ENCODE data around the gene KRT75. TPM values are rescaled to one million over a fixed set of nuclear protein-coding genes. Genes with fewer than 3 reads are reported as not detected.
"Not testable (repeated sequence)": the region's sequence is repeated elsewhere in the genome, so short reads cannot be mapped to it uniquely, and the experiment has no call there.

The KRT75 gene
- total RNA-seq, 4 donors from 2014 or later = not detected

DNA sequence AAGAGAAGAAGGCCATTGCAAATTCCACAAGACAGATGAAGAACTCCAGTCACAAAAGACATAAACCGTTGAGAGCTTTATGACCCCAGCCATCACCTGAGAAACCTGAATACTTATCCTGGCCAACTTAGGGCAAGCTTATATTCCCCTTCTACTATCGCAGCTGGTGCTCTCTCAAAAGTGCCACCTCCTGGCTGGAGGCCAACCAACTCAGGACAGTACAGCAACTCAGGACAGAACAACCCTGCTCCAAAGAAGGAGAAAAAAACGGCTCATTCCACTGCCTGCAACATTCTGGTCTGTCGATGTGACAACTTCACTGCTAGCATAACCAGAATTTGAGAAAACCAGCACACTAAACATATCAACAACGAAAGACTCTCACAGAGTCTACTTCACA is 27.5 kb upstream of the KRT75 start:
- TF ChIP-seq, protein P1, sequence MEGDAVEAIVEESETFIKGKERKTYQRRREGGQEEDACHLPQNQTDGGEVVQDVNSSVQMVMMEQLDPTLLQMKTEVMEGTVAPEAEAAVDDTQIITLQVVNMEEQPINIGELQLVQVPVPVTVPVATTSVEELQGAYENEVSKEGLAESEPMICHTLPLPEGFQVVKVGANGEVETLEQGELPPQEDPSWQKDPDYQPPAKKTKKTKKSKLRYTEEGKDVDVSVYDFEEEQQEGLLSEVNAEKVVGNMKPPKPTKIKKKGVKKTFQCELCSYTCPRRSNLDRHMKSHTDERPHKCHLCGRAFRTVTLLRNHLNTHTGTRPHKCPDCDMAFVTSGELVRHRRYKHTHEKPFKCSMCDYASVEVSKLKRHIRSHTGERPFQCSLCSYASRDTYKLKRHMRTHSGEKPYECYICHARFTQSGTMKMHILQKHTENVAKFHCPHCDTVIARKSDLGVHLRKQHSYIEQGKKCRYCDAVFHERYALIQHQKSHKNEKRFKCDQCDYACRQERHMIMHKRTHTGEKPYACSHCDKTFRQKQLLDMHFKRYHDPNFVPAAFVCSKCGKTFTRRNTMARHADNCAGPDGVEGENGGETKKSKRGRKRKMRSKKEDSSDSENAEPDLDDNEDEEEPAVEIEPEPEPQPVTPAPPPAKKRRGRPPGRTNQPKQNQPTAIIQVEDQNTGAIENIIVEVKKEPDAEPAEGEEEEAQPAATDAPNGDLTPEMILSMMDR (IDR thresholded peaks at IDR 0.05) = no peak
- ATAC-seq (ENCODE audit: low FRiP score) = no peak
- DNase-seq (ENCODE audit: low spot score) = no peak

DNA sequence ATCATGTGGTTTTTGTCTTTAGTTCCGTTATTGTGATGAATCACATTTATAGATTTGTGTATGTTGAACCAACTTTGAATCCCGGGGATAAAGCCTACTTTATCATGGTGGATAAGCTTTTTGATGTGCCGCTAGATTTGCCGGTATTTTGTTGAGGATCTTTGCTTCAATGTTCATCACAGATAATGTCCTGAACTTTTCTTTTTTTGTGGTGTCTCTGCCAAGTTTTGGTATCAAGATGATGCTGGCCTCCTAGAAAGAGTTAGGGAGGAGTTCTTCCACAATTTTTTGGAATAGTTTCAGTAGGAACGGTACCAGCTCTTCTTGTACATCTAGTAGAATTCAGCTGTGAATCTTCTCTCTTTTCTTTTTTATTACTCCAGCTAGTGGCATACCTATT is 24.7 kb upstream of the KRT75 start:
- no peak for ATAC-seq (ENCODE audit: low FRiP score)
- TF ChIP-seq, protein P1 (IDR thresholded peaks at IDR 0.05) = no peak

DNA sequence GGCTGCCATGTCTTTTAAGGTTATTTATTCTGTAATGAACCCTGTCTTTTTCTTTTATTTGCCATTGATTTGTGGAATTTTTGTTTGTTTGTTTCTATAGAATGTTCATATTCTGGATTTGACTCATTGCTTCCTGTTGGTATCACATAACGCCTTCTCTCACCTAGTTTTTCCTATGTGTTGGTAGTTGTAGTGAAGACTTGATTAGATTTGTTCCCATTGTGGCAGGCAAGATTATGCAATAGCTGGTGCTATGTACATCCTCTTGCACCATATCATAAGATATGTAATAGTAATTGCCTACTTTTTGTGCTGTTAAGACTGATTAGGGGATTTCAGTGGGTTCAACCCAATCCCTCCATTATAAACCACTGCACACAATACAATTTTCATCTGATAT is 21.6 kb upstream of the KRT75 start:
- no peak for ATAC-seq (ENCODE audit: low FRiP score)
- TF ChIP-seq, protein P1 (IDR thresholded peaks at IDR 0.05) = no peak
- no peak for DNase-seq (ENCODE audit: low spot score)

More for the DNA sequence above, 24.7 kb upstream of the KRT75 start:
- DNase-seq (ENCODE audit: low spot score) = no peak

DNA sequence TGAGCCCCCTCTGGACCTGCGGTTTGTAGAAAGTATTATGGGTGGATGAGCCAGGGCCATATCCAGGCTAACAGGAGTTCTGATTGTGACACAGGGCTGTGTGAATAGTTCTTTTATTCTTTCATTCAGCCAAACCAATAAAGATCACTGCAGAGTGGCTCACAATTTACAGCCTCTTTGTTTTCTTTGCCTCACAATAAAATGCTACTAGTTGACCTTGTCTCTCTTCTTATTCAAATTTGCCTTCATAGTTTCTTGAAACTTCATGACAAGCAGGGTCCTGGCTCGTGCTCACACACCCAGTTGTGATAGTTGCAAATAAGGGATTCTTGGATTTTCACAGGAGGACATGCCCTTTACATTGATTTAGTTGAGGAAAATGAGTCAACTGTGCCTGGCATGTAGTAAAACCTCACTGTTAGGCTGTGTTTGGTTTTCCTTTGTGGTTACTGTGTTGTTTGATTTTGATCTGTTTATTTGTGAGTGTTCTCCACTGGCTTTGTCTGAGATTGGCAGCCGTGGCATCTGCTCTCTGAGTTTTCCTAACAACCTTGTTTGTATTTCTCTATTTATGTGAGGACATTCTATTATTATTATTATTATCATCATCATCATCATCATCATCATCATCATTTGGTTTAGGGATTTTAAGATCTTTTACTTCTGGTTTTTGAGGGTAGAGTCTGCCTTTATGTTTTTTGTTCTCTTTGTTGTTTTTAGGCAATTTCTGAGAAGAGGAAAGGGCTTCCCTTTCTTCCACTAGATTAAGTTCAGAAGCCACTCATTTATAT is 20.4 kb upstream of the KRT75 start:
- TF ChIP-seq, protein P1 (IDR thresholded peaks at IDR 0.05) = no peak
- ATAC-seq (ENCODE audit: low FRiP score) = no peak
- no peak for DNase-seq (ENCODE audit: low spot score)

DNA sequence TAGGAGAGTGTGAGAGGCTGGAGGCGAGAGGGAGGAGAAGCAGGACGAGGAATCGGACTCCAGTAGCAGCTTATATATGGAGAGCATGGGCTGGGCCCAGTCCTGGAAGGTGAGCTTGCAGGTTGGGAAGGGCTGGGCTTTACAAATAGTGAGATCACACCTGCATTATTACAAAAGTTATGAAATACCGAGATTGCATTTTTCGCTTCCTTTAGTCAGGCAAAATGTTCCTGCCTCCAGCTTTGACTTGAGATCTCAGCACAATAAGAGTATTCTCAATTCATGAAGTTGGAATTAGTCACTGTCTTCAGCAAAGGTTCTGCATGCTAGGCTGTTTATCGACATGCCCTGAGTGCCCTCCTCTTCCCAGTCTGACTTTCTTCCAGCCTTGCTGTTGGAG is 17.9 kb upstream of the KRT75 start, which contains the start of gene KRT6B:
KRT6B (minus strand) TSS at position 46 of the 400 bp plus-strand sequence. CDS start 68 bp downstream, outside the sequence.
- ATAC-seq (ENCODE audit: low FRiP score) (no peak), DNase-seq (ENCODE audit: low spot score) (no peak)
- TF ChIP-seq, protein P1 (IDR thresholded peaks at IDR 0.05) = no peak

DNA sequence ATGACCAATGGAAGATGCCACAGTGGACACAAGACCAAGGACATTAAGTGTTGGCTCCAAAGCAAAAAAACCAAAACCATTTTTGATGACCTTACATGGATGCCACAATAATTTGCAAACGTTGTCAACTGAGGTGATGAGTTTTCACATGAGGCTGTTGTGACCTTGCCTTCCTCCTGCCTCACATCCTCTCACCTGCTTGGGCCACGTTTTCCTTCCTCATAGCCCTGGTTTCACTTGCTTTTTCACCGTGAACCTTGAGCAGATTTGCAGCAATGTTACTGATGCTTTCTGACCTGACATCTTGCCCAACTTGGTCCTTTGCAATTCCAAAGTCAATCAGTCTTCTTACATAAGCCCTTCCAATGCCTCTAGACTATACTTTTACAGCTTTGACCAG is 14.1 kb upstream of the KRT75 start:
- DNase-seq (ENCODE audit: low spot score) = no peak
- TF ChIP-seq, protein P1 (IDR thresholded peaks at IDR 0.05) = no peak

DNA sequence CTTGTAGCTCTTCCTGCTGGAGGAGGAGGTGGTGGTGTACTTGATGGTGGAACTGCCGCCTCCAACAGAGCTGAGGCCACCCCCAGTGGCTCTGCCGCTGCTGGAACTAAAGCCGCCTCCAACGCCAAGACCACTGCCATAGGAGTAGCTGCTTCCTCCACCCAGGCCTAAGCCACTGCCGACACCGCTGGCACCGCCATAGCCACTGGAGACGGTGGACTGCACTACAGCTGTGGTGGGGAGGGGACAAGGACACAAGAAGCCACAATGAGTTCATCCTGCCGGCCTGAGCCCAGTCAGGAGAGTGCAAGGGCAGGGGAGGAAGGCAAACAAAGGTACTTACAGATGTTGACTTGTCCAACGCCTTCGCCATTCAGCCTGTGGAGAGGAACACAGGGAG is 13.0 kb upstream of the KRT75 start:
- not testable (repeated sequence) for ATAC-seq (ENCODE audit: low FRiP score); DNase-seq (ENCODE audit: low spot score)

More for the DNA sequence above, 14.1 kb upstream of the KRT75 start:
- ATAC-seq (ENCODE audit: low FRiP score) = no peak
